ENCODE data around the gene ST7.
"Not testable (repeated sequence)": the region's sequence is repeated elsewhere in the genome, so short reads cannot be mapped to it uniquely, and the experiment has no call there.

- TF ChIP-seq, protein P1, sequence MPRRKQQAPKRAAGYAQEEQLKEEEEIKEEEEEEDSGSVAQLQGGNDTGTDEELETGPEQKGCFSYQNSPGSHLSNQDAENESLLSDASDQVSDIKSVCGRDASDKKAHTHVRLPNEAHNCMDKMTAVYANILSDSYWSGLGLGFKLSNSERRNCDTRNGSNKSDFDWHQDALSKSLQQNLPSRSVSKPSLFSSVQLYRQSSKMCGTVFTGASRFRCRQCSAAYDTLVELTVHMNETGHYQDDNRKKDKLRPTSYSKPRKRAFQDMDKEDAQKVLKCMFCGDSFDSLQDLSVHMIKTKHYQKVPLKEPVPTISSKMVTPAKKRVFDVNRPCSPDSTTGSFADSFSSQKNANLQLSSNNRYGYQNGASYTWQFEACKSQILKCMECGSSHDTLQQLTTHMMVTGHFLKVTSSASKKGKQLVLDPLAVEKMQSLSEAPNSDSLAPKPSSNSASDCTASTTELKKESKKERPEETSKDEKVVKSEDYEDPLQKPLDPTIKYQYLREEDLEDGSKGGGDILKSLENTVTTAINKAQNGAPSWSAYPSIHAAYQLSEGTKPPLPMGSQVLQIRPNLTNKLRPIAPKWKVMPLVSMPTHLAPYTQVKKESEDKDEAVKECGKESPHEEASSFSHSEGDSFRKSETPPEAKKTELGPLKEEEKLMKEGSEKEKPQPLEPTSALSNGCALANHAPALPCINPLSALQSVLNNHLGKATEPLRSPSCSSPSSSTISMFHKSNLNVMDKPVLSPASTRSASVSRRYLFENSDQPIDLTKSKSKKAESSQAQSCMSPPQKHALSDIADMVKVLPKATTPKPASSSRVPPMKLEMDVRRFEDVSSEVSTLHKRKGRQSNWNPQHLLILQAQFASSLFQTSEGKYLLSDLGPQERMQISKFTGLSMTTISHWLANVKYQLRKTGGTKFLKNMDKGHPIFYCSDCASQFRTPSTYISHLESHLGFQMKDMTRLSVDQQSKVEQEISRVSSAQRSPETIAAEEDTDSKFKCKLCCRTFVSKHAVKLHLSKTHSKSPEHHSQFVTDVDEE (CRISPR knock-in tag; IDR thresholded peaks at IDR 0.05) = not testable (repeated sequence)
- TF ChIP-seq ZFP30 (CRISPR knock-in tag; IDR thresholded peaks at IDR 0.05); BACH2 (CRISPR knock-in tag; IDR thresholded peaks at IDR 0.05; ENCODE audit: borderline replicate concordance); ESRRG (CRISPR knock-in tag; IDR thresholded peaks at IDR 0.05); PATZ1 (CRISPR knock-in tag; IDR thresholded peaks at IDR 0.05; ENCODE audit: borderline replicate concordance); SNAI2 (CRISPR knock-in tag; IDR thresholded peaks at IDR 0.05); ARNTL (CRISPR knock-in tag; IDR thresholded peaks at IDR 0.05; ENCODE audit: borderline replicate concordance, low read depth); TOX (CRISPR knock-in tag; IDR thresholded peaks at IDR 0.05; ENCODE audit: borderline replicate concordance); CSRNP3 (CRISPR knock-in tag; IDR thresholded peaks at IDR 0.05); TCF4 (CRISPR knock-in tag; IDR thresholded peaks at IDR 0.05; ENCODE audit: borderline replicate concordance); CSDC2 (CRISPR knock-in tag; IDR thresholded peaks at IDR 0.05); ZNF70 (CRISPR knock-in tag; IDR thresholded peaks at IDR 0.05): not testable (repeated sequence)
- TF ChIP-seq, protein P2, sequence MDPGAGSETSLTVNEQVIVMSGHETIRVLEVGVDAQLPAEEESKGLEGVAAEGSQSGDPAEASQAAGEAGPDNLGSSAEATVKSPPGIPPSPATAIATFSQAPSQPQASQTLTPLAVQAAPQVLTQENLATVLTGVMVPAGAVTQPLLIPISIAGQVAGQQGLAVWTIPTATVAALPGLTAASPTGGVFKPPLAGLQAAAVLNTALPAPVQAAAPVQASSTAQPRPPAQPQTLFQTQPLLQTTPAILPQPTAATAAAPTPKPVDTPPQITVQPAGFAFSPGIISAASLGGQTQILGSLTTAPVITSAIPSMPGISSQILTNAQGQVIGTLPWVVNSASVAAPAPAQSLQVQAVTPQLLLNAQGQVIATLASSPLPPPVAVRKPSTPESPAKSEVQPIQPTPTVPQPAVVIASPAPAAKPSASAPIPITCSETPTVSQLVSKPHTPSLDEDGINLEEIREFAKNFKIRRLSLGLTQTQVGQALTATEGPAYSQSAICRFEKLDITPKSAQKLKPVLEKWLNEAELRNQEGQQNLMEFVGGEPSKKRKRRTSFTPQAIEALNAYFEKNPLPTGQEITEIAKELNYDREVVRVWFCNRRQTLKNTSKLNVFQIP (CRISPR knock-in tag; IDR thresholded peaks at IDR 0.05; ENCODE audit: borderline replicate concordance, low read depth) = not testable (repeated sequence)
- TF ChIP-seq, protein P3, sequence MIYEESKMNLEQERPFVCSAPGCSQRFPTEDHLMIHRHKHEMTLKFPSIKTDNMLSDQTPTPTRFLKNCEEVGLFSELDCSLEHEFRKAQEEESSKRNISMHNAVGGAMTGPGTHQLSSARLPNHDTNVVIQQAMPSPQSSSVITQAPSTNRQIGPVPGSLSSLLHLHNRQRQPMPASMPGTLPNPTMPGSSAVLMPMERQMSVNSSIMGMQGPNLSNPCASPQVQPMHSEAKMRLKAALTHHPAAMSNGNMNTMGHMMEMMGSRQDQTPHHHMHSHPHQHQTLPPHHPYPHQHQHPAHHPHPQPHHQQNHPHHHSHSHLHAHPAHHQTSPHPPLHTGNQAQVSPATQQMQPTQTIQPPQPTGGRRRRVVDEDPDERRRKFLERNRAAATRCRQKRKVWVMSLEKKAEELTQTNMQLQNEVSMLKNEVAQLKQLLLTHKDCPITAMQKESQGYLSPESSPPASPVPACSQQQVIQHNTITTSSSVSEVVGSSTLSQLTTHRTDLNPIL (CRISPR knock-in tag; IDR thresholded peaks at IDR 0.05; ENCODE audit: low read depth) = not testable (repeated sequence)
Observed at GRCh38 chr7:116971153-116971552, 17.9 kb downstream of the ST7 start.

All from SK-N-SH treated with all-trans-retinoic acid at 6 μM for 48 hours (cell line).